Kidney (tissue), 14 donors: ENCODE measurements around the gene TIFAB. TPM values are rescaled to one million over a fixed set of nuclear protein-coding genes. Genes with fewer than 3 reads are reported as not detected.

ENCODE experiments used
- DNase-seq, 5 donors: peaks; one replicate each; pipeline ENCODE4 v3.0.0-alpha.2; 2013 to 2020
- FAIRE-seq: peaks from 2 replicates; lab custom pipeline; 2012; peaks lifted over from hg19 to GRCh38; lab: Jason Lieb, UNC
- H3K27ac ChIP-seq, 2 donors: one replicate each; pipeline ENCODE4 v1.7.0; 2013; ENCODE audit warnings: low read depth in 2 of 2, low read length in 2 of 2, inconsistent platforms in 1 of 2
- H3K27me3 ChIP-seq: one replicate; pipeline ENCODE4 v1.7.1; 2013; ENCODE audit warnings: low read length, inconsistent platforms; ENCODE audit not compliant: control insufficient read depth, insufficient read depth
- H3K36me3 ChIP-seq, 3 donors: one replicate each; pipeline versions ENCODE4 v1.7.0 to v1.7.1; 2013; ENCODE audit warnings: low read length in 3 of 3, control low read depth in 1 of 3, inconsistent platforms in 1 of 3; ENCODE audit not compliant: insufficient read depth in 3 of 3, control insufficient read depth in 2 of 3
- H3K4me1 ChIP-seq, 3 donors: one replicate each; pipeline versions ENCODE4 v1.7.0 to v1.7.1; 2013; ENCODE audit warnings: low read length in 3 of 3, inconsistent platforms in 1 of 3, low read depth in 1 of 3; ENCODE audit not compliant: control insufficient read depth in 2 of 3, insufficient read depth in 2 of 3
- H3K4me3 ChIP-seq, 3 donors: one replicate each; pipeline versions ENCODE4 v1.7.0 to v1.8.1; 2013; ENCODE audit warnings: low read length in 3 of 3, control low read depth in 1 of 3, inconsistent platforms in 1 of 3
- H3K9ac ChIP-seq, 3 donors: one replicate each; pipeline versions ENCODE4 v1.7.0 to v1.7.1; 2013; ENCODE audit warnings: low read length in 3 of 3, control low read depth in 1 of 3, inconsistent platforms in 1 of 3
- H3K9me3 ChIP-seq, 3 donors: one replicate each; pipeline versions ENCODE4 v1.7.0 to v1.7.1; 2013; ENCODE audit warnings: low read length in 3 of 3, control low read depth in 1 of 3, inconsistent platforms in 1 of 3; ENCODE audit not compliant: control insufficient read depth in 2 of 3, insufficient read depth in 1 of 3
- CTCF ChIP-seq: IDR thresholded peaks from 3 replicates; pipeline ENCODE4 v1.5.1; 2012; ENCODE audit warnings: mild to moderate bottlenecking, moderate library complexity, borderline replicate concordance; ENCODE audit not compliant: insufficient read depth; ENCODE audit errors: extremely low read depth
- intact Hi-C: fragments of 100-400 bp; cut with DNase I; formaldehyde crosslinking; loops from one replicate; pipeline ENCODE4 v1.11.1; 2022
- polyA plus RNA-seq: library from polyadenylated mRNA; stranded (reverse); fragments of 350-450 nt; fragmentation: Illumina TruSeq; extraction: RNeasy Lipid Tissue Mini Kit (QIAGEN cat#74804); gene quantifications from one replicate; pipeline ENCODE4 v1.2.3, GENCODE V29; 2014; ENCODE audit warnings: low read depth, low replicate concordance; ENCODE audit not compliant: insufficient read depth
- total RNA-seq: library from RNA; stranded (reverse); fragmentation: NEBNext Ultra II Directional; extraction: Animal tissue kit (Norgen Biotek cat#: 25700); gene quantifications from one replicate; pipeline ENCODE4 v1.2.1, GENCODE V29; 2021
- donor health status: control.
- donor health status: control.
- donor health status: control.
- donor health status: control.
- donor health status: control.
- donor health status: DM: yes; HTN: yes; CAD: no.
- donor health status: Normal renal cell carcinoma (clear cell type).

TIFAB gene
- total and polyA plus RNA-seq, 2 donors from 2014 or later, result 0.13 TPM; not detected in 1

- H3K9ac ChIP-seq, result no peak overlapping the region
- FAIRE-seq (no peak), DNase-seq (peak in 1 of 5 donors; percentile 45)
- TF ChIP-seq CTCF, result no peak
- no peaks in the 10 kb centered on the region for H3K9me3 ChIP-seq
- no peaks in the 10 kb centered on the region for H3K36me3 ChIP-seq
- H3K27ac ChIP-seq, result no peak overlapping the region
- intact Hi-C loops, result loop anchor here (10.0 kb wide), 1 partner anchor 89 kb away; no protein-coding TSS in a partner anchor
- H3K4me3 ChIP-seq, result no peak overlapping the region
- H3K27me3 ChIP-seq, result peaks cover 18% of the 10 kb centered on the region
- H3K4me1 ChIP-seq, result peaks cover 0 to 5% (median 0%) of the 10 kb centered on the region in 3 donors
Observed at GRCh38 chr5:135465391-135466122, 13.4 kb upstream of the TIFAB start.

GRCh38 chr5:135462304-135462703 lies 10.2 kb upstream of the TIFAB start:
- Histone ChIP-seq H3K27ac (no peak overlapping the region), H3K9me3 (no peaks in the 10 kb centered on the region), H3K4me3 (no peak overlapping the region), H3K4me1 (peaks cover 0 to 5% (median 0%) of the 10 kb centered on the region in 3 donors), H3K36me3 (no peaks in the 10 kb centered on the region), H3K9ac (no peak overlapping the region), H3K27me3 (peaks cover 15% of the 10 kb centered on the region)
- intact Hi-C loops, result loop anchor here (10.0 kb wide), 1 partner anchor 92 kb away; no protein-coding TSS in a partner anchor
- peak; percentile 48 to 89 (median 74) for DNase-seq
- FAIRE-seq, result no peak
- TF ChIP-seq CTCF, result peak; percentile 32

- H3K4me1 ChIP-seq, result peaks cover 0 to 4% (median 0%) of the 10 kb centered on the region in 3 donors
- TF ChIP-seq CTCF, result no peak
- no peaks in the 10 kb centered on the region for H3K9me3 ChIP-seq
- intact Hi-C loops, result loop anchor here (10.0 kb wide), 1 partner anchor 93 kb away; no protein-coding TSS in a partner anchor
- peaks cover 13% of the 10 kb centered on the region for H3K27me3 ChIP-seq
- H3K4me3 ChIP-seq, result no peak overlapping the region
- H3K36me3 ChIP-seq, result no peaks in the 10 kb centered on the region
- FAIRE-seq (no peak), DNase-seq (peak in 1 of 5 donors; percentile 41)
- no peak overlapping the region for H3K27ac ChIP-seq
- no peak overlapping the region for H3K9ac ChIP-seq
Observed at GRCh38 chr5:135461481-135462151, 9.5 kb upstream of the TIFAB start.
